DND-41 (cell line): Measurements from ENCODE around the gene PELI2.

Experiments used
- EZH2 ChIP-seq: IDR thresholded peaks from 3 replicates; pipeline ENCODE4 v1.6.1; 2012; ENCODE audit warnings: borderline replicate concordance, low read depth, mild to moderate bottlenecking, moderate library complexity, low read length, inconsistent platforms; ENCODE audit not compliant: severe bottlenecking
- TF ChIP-seq, protein P1 (sequence below): IDR thresholded peaks from 2 replicates; pipeline ENCODE4 v1.5.1; 2012; ENCODE audit warnings: borderline replicate concordance, low read length, moderate library complexity, mild to moderate bottlenecking; ENCODE audit not compliant: poor library complexity, severe bottlenecking; ENCODE audit errors: extremely low read depth

DNA sequence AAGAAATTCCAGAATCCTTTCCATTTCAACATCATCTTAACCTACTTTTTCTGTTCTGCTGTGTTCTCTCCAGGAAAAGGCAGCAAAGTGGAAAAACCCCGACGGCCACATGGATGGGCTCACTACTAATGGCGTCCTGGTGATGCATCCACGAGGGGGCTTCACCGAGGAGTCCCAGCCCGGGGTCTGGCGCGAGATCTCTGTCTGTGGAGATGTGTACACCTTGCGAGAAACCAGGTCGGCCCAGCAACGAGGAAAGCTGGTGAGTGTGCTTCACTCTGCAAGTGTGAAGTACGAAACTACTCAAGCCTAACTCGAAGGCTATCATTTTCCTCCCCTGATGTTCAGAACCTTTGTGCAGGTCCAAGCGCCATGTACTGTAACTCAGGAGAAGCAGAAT, 172.0 kb downstream of the PELI2 start:
- TF ChIP-seq, protein P1, sequence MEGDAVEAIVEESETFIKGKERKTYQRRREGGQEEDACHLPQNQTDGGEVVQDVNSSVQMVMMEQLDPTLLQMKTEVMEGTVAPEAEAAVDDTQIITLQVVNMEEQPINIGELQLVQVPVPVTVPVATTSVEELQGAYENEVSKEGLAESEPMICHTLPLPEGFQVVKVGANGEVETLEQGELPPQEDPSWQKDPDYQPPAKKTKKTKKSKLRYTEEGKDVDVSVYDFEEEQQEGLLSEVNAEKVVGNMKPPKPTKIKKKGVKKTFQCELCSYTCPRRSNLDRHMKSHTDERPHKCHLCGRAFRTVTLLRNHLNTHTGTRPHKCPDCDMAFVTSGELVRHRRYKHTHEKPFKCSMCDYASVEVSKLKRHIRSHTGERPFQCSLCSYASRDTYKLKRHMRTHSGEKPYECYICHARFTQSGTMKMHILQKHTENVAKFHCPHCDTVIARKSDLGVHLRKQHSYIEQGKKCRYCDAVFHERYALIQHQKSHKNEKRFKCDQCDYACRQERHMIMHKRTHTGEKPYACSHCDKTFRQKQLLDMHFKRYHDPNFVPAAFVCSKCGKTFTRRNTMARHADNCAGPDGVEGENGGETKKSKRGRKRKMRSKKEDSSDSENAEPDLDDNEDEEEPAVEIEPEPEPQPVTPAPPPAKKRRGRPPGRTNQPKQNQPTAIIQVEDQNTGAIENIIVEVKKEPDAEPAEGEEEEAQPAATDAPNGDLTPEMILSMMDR, result no peak
- TF ChIP-seq EZH2, result no peak
